GM19328 (cell line): ENCODE measurements around the gene SLC25A3.
"Not testable (repeated sequence)": the region's sequence is repeated elsewhere in the genome, so short reads cannot be mapped to it uniquely, and the experiment has no call there.

Experiments used
- ATAC-seq: cut with Tn5 transposase; IDR thresholded peaks from one replicate; pipeline ENCODE4 v1.9.1; 2021; ENCODE audit warnings: mild to moderate bottlenecking, moderate library complexity; ENCODE audit not compliant: unreplicated experiment

The SLC25A3 gene

DNA sequence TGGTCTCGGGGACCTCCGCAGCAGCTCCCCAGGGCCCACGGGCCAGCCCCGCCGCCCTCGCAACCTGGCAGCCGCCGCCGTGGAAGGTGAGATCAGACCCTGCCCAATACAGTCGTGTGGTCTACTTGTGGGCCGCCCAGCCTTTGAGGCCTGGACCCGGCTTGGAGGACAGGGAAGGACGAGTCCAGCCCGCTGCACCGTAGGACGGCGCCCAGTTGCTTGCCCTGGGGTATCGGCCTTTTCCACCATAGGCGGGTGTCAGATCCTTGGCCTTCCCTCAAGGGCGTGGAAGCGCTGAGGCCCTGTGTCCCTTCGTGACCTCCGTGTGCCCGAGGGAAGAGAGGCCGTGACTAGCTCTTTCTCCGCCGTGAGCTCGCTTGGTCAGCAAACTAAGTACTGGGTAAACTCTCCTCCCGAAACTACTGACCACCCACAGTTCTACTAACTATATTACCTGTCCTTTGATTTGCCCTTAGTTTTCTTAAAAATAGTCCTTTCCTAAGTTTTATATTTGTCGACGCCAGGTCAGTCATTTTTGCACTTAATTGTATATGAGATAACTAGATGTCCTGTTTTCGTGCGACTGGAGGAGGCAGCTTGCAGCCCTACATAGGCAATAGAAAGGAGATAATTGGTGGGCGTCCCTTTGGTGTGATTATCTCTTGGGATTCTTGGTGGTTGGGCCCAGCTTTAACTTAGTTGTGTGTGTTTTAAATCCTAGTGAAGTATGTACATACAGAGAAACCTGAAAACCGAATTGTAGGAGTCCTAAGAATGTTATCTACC is 757 bp downstream of the SLC25A3 start:
- ATAC-seq, result no peak

GRCh38 chr12:98595243-98595988 is 1.9 kb downstream of the SLC25A3 start:
- no peak for ATAC-seq

- ATAC-seq, result not testable (repeated sequence)
Observed at GRCh38 chr12:98597313-98597712, 3.8 kb downstream of the SLC25A3 start.

DNA sequence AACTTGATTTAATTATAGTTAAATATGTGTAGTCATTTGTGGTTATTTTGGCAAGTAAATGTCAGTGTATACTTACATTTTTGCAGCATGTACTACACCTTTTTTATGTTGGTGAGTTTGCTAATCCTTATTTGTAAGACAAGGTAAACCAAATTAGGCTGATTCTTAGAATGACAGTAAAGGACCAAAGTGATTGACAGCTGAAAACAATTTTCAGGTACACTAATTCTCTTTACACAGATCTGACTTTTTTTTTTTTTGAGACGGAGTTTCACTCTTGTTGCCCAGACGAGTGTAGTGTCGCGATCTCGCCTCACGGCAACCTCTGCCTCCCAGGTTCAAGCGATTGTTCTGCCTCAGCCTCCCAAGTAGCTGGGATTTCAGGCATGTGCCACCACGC is 8.4 kb downstream of the SLC25A3 start:
- no peak for ATAC-seq

GRCh38 chr12:98606359-98606988 is 13.0 kb downstream of the SLC25A3 start:
- ATAC-seq, result no peak

- no peak for ATAC-seq
Observed at GRCh38 chr12:98610596-98610995, 17.1 kb downstream of the SLC25A3 start.

GRCh38 chr12:98612696-98613334 is 19.3 kb downstream of the SLC25A3 start:
- ATAC-seq, result peak; percentile 87

DNA sequence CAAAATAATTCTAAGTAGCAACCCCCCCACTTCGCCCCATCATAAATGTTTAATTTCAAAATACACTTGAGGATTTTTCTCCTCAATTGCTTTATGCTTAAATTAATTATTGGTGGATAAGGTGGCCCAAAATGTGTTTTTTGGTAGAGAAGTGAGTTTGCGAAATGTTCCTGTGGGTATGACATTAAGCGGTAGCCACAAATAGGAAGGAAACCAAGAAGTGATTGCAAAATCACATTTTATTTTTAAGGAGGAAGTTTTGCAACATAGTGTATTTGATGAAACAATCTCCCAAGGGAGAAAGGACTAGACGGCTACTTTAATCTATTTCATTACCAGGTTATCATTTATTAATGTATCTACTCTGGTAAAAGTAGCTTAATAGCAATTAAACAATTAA is 25.5 kb downstream of the SLC25A3 start:
- ATAC-seq, result no peak

DNA sequence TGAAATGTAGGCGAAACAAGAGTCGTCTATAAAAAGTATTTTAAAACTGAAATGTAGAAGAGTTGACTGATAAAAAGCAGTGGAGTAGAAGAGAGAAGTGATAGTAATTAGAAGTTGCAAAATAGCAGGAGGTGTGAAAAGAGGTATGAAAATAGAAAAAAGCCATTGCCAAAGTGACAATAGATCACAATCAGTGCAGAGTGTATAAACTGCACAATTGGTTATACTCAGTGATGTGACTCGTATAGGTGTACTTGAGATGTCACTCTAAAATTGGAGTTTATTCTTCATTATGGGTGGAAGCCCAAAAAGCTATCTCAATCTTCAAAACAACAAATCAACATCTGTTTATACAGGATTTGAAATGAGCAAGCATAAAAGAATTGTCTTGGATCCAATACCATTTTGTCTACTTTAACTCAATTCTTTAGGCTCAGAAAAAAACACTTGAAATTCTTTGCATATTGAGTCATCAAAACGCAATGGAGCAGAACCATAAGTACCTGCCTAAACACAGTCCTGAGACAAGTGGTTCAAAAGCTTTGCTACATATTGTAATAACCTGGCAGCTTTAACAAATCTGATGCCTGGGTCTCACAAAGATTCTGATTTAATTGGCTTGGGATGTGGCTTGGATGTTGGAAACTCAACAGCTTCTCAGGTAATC is 42.3 kb downstream of the SLC25A3 start:
- ATAC-seq, result peak; percentile 80

GRCh38 chr12:98637068-98637467 is 43.6 kb downstream of the SLC25A3 start:
- no peak for ATAC-seq

DNA sequence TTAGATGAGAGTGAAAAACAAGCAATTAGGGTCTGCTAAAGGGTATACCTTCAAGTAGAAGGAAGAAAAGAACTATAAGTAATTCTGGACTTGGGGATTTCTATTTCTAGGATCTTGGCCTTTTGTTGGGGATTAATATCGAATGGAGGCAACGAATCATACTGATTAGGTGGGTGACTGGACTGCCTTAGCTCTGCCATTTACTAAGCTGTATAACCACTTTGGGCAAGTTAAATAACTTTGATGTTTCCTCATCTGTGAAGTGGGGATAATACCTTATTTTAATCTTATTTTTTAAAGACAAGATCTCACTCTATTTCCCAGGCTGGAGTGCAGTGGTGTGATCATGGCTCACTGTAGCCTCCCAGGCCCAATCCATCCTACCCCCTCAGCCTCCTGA is 44.5 kb downstream of the SLC25A3 start:
- no peak for ATAC-seq

DNA sequence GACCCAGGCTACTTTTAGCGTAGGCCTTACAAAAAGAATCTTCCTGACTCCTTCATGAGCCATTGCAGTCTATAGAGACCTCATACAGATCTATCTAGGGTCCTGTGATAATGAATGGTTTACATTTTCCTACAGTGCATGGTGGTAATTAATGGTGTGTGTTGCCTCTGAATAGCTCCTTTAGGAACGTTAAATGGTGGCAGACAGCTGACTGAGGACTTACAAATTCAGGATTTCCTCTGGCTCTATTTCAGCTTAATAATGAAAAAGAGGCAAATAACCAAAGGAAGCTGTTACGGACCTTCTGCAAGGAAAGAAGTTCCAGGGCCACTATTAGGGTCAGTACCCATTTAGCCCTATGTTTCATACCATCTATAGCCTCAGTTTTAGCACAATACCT is 46.0 kb downstream of the SLC25A3 start:
- no peak for ATAC-seq

GRCh38 chr12:98642801-98643200 is 49.3 kb downstream of the SLC25A3 start:
- not testable (repeated sequence) for ATAC-seq

DNA sequence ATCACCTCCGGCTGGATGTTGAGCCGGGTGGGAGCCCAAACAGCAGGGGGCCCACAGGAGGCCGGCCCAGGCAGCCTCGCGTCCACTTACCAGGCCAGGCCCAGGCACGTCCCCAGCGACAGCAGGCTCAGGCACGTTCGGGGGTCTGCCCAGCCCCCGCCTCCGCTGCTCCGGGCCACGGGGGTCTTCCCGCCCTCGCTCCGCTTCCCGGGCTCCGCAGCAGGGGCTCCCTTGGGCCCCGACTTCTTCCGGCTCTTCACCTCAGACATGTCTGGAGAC is 50.9 kb downstream of the SLC25A3 start:
- peak; percentile 17 for ATAC-seq

DNA sequence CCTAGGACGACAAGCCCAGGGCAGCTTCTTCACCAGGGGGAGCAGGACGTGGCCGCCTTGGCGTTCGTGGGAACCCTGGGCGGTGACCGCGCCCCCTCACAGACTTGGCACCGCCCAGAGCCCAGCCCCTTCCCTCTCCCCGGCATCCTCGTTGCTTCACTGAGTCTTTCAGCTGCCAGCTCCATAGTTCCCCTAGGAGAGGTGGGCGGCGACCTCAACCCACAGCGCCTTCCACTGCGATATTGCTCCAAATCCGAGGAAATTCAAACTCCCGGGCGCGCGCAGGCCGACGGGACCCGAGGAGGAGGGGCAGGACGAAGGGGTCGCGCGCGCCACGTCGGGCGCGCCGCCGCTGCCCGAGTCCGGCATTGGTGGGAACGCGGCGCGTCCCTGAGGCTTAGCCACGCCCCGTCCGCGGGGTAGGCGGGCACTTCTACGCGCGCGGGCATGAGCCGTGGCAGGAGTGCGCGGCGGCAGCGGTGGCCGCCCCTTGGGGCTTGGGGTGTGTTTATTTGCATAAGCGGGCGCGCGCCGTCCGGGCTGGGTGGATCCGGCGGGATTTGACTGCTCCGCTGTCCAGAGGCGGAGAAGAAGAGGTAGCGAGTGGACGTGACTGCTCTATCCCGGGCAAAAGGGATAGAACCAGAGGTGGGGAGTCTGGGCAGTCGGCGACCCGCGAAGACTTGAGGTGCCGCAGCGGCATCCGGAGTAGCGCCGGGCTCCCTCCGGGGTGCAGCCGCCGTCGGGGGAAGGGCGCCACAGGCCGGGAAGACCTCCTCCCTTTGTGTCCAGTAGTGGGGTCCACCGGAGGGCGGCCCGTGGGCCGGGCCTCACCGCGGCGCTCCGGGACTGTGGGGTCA is 51.5 kb downstream of the SLC25A3 start, which contains the start of the genes APAF1 and IKBIP:
APAF1 (plus strand) TSS at position 579 of the 860 bp plus-strand sequence. CDS start 3,070 bp downstream, outside the sequence.
IKBIP (minus strand) TSS at position 77 of the 860 bp plus-strand sequence. CDS start 87 bp downstream, outside the sequence.
- ATAC-seq, result peak; percentile 82

- peak; percentile 0 for ATAC-seq
Observed at GRCh38 chr12:98645572-98646067, 52.1 kb downstream of the SLC25A3 start.

DNA sequence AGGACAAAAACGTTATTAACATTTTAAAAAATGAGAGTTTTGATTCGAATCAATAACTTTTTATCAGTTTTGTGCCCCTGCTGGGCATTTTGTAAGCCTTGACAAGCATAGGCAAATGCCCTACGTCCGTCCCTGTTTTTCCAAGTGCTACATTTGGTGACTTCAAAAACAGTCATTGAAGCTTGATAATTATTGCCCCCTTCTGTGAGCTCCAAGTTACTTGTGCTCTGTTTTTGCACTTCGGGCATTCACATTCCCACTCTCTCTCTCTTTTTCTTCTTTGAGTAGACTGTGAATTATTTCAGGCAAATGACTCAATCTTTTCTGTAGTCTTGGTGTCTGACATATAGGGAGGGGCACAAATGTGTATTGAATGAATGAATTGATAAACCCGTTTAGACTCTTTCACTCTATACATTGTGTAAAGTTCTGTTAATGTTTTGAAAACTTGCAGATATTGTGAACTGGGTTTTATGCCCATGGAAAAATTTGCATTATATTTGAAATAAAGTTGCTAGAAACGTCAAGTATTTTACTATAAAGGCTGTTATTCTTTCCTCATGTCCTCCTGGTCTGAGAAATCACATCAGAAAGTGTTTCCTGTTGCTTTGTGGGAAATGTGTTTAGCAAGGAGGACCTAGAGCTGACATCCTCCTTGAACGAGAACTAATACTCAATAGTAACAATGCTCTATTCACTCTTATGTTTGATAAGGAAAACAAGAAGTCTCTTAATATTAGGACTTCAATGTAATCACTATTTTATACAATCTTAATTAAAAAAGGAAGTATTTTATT is 53.0 kb downstream of the SLC25A3 start:
- ATAC-seq, result no peak

- no peak for ATAC-seq
Observed at GRCh38 chr12:98651328-98651727, 57.8 kb downstream of the SLC25A3 start.
